ENCODE data around the gene ZDHHC16. TPM values are rescaled to one million over a fixed set of nuclear protein-coding genes. Genes with fewer than 3 reads are reported as not detected.
A peak's percentile ranks its signal among the peaks of the same experiment; 100 is the strongest.
"Not testable (repeated sequence)": the region's sequence is repeated elsewhere in the genome, so short reads cannot be mapped to it uniquely, and the experiment has no call there.

The ZDHHC16 gene
- total RNA-seq, 4 donors from 2014 or later: 36.1 to 52.5 (median 36.5) TPM

DNA sequence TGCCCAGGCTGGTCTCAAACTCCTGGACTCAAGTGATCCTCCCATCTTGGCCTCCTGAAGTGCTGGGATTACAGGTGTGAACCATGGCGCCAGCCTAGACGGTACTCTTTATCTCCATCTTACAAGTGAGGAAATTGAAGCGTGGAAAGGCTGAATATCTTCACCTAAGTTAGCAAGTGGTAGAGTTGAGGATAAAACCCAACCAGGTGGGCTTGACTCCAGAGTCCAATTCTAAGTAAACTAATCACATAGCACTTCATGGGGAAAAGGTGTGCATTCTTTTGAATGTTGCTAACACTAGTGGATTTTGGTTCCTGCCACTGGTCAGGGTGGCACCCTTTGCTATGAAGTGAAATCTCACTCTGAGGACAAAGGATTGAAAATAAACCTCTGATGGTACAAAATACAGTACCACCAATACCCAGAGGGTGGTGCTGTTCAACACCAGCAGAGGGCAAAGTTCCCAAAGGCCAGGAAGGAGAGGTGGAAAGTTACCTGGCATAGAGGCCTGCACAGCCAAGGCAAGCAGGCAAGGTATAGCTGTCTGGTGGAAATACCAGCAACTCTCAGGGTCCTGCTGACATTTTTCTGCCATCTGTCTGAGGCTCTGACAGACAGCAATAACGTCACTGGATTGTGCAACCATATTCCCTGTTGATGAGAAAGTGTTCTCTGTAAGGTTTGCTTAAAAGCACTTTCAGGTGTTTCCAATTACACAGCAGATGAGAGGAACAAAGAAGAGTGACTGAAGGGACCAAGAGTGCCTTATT lies 17.6 kb downstream of the ZDHHC16 start:
- 77 to 83% methylated on average over 4 of the region's 4 CpGs for WGBS, 2 donors
- Histone ChIP-seq H3K4me3 (replicated peaks in 1 of 3) (no peak overlapping the region), H3K36me3 (peaks cover 80 to 88% of the 10 kb centered on the region in 2 donors), H3K9me3 (no peaks in the 10 kb centered on the region), H3K4me1 (no peaks in the 10 kb centered on the region), H3K27me3 (no peaks in the 10 kb centered on the region), H3K27ac (peak overlapping the region in 1 of 3 donors; percentile 62)
- intact Hi-C loops (cut with DNase I): no loop called here
- TF ChIP-seq, protein P1, sequence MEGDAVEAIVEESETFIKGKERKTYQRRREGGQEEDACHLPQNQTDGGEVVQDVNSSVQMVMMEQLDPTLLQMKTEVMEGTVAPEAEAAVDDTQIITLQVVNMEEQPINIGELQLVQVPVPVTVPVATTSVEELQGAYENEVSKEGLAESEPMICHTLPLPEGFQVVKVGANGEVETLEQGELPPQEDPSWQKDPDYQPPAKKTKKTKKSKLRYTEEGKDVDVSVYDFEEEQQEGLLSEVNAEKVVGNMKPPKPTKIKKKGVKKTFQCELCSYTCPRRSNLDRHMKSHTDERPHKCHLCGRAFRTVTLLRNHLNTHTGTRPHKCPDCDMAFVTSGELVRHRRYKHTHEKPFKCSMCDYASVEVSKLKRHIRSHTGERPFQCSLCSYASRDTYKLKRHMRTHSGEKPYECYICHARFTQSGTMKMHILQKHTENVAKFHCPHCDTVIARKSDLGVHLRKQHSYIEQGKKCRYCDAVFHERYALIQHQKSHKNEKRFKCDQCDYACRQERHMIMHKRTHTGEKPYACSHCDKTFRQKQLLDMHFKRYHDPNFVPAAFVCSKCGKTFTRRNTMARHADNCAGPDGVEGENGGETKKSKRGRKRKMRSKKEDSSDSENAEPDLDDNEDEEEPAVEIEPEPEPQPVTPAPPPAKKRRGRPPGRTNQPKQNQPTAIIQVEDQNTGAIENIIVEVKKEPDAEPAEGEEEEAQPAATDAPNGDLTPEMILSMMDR (IDR thresholded peaks at IDR 0.05): peak; percentile 57 to 95 (median 84)
- no peak for TF ChIP-seq POLR2A (IDR thresholded peaks at IDR 0.05)
- DNase-seq: peak; percentile 51 to 55

DNA sequence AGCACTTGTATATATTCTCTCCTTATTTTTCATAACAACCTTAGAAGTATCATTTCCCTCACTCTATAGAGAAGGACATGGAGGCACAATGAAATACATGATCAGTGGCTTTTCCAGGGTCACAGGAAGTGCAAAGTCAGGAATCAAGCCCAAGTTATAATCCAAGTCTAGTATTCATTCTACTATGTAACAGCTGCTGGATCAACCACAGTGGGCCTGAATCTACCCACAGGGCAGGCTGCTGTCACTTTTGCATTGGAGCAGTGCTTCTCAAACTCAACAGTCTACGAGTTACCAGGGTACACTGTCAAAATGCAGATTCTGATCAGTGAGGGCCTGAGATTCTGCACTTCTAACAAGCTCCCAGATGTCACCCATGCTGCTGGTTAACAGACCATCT lies 18.3 kb downstream of the ZDHHC16 start:
- DNase-seq: no peak
- H3K27ac ChIP-seq: peak overlapping the region in 2 of 3 donors; percentile 4 to 62
- intact Hi-C loops (cut with DNase I): no loop called here
- no peaks in the 10 kb centered on the region for H3K9me3 ChIP-seq
- H3K4me3 ChIP-seq (replicated peaks in 1 of 3): no peak overlapping the region
- WGBS, 2 donors: 69 to 73% methylated on average over 1 of the region's 1 CpG
- H3K27me3 ChIP-seq: no peaks in the 10 kb centered on the region
- H3K4me1 ChIP-seq: no peaks in the 10 kb centered on the region
- TF ChIP-seq, protein P1 (IDR thresholded peaks at IDR 0.05): no peak
- no peak for TF ChIP-seq POLR2A (IDR thresholded peaks at IDR 0.05)
- peaks cover 80 to 88% of the 10 kb centered on the region in 2 donors for H3K36me3 ChIP-seq

DNA sequence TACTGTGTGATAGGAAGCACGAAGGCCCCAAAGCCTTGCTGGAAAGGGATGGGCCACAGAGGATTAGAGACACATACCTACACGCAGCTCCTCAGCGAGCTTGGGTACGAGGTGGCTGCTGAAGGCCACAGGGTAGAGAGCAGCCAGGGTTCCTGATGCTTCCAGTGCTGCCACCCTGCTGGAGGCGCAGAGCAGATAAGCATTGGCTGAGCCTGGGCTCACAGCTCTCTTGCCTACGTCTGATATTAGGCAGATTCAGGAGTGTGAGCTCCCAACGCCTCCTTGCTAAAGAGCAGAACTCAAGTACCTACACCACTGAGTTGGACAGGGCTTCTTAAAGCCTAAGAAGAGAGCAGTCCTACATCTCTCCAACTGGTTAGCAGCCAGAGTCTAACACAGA lies 20.0 kb downstream of the ZDHHC16 start:
- peaks cover 77 to 82% of the 10 kb centered on the region in 2 donors for H3K36me3 ChIP-seq
- no peaks in the 10 kb centered on the region for H3K9me3 ChIP-seq
- intact Hi-C loops (cut with DNase I): loop anchor here (5.0 kb wide), 1 partner anchor 86 kb away; no protein-coding TSS in a partner anchor
- H3K27me3 ChIP-seq: no peaks in the 10 kb centered on the region
- no peak for DNase-seq
- TF ChIP-seq, protein P1 (IDR thresholded peaks at IDR 0.05): no peak
- no peak for TF ChIP-seq POLR2A (IDR thresholded peaks at IDR 0.05)
- no peak overlapping the region for H3K27ac ChIP-seq
- H3K4me3 ChIP-seq (replicated peaks in 1 of 3): no peak overlapping the region
- H3K4me1 ChIP-seq: no peaks in the 10 kb centered on the region
- WGBS, 2 donors: 97% methylated on average over 7 of the region's 7 CpGs

DNA sequence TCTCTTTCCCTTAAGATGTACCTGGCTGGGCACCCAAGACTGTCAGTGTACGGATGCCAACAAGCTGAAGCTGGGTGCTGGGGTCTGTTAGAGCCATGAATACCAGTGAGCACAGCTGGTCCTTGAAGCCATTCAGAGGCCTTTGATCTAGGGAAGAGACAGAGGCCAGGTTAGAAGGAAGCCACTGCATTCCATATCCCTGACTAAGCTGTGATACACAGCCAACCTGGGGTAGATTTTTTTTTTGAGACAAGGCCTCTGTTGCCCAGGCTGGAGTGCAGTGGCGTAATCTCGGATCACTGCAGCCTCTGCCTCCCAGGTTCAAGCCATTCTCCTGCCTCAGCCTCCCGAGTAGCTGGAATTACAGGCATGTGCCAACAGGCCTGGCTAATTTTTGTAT lies 20.8 kb downstream of the ZDHHC16 start:
- Histone ChIP-seq H3K4me1 (no peaks in the 10 kb centered on the region), H3K27me3 (no peaks in the 10 kb centered on the region), H3K36me3 (peaks cover 72 to 74% of the 10 kb centered on the region in 2 donors), H3K4me3 (replicated peaks in 1 of 3) (no peak overlapping the region), H3K27ac (peak overlapping the region in 1 of 3 donors; percentile 38), H3K9me3 (no peaks in the 10 kb centered on the region)
- no peak for TF ChIP-seq POLR2A (IDR thresholded peaks at IDR 0.05)
- TF ChIP-seq, protein P1 (IDR thresholded peaks at IDR 0.05): no peak
- DNase-seq: no peak
- intact Hi-C loops (cut with DNase I): loop anchor here (5.0 kb wide), 1 partner anchor 86 kb away; no protein-coding TSS in a partner anchor
- WGBS, 2 donors: 91 to 97% methylated on average over 4 of the region's 4 CpGs

DNA sequence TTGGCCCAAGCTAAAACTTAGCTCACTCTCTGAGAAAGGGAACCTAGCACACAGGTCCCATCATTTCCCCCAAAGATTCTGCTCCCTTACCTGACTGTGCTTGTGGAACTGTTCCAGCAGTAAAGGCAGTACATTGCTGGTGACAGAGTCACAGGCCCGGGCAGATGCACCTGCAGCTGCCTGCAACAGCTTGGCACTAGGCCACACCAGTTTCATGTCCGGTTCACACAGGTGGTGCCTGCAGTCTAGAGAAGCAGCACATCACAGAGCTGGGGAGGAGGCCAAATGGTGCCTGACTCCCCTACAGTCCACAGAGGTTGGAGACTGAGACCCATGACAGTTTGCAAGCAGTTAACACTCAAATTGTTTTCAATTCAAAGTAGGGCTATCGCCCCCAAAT lies 22.2 kb downstream of the ZDHHC16 start:
- Histone ChIP-seq H3K9me3 (no peaks in the 10 kb centered on the region), H3K27ac (no peak overlapping the region), H3K4me1 (no peaks in the 10 kb centered on the region), H3K27me3 (no peaks in the 10 kb centered on the region), H3K36me3 (peaks cover 60 to 62% of the 10 kb centered on the region in 2 donors), H3K4me3 (replicated peaks in 1 of 3) (no peak overlapping the region)
- TF ChIP-seq, protein P1 (IDR thresholded peaks at IDR 0.05): no peak
- TF ChIP-seq POLR2A (IDR thresholded peaks at IDR 0.05): no peak
- intact Hi-C loops (cut with DNase I): loop anchor here (5.0 kb wide), 1 partner anchor 84 kb away; no protein-coding TSS in a partner anchor
- DNase-seq: no peak
- 82 to 86% methylated on average over 3 of the region's 3 CpGs for WGBS, 2 donors

DNA sequence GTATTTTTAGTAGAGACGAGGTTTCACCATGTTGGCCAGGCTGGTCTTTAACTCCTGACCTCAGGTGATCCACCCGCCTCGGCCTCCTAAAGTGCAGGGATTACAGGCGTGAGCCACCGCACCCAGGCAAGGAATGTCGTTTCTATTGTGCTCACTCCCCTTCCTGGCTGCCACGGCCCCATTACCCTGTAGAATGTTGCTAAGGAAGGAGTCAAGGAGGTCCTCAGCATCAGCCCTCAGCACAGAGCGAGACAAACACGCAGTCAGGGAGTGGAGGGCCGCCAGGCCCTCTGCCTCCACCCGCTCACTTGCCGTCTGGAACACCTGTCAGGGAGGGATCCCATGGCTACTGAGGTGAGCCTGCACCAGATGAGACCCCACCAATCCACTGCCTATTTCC lies 22.8 kb downstream of the ZDHHC16 start:
- not testable (repeated sequence) for DNase-seq; H3K27ac ChIP-seq; H3K9me3 ChIP-seq; H3K4me1 ChIP-seq; H3K27me3 ChIP-seq; H3K4me3 ChIP-seq (replicated peaks in 1 of 3)
- WGBS, 2 donors: 90 to 95% methylated on average over 11 of the region's 12 CpGs
- intact Hi-C loops (cut with DNase I): loop anchor here (5.0 kb wide), 1 partner anchor 84 kb away; no protein-coding TSS in a partner anchor
- H3K36me3 ChIP-seq: peaks cover 58 to 64% of the 10 kb centered on the region in 2 donors
